HG03442 (cell line): Measurements from ENCODE around the gene WRNIP1.
"Not testable (repeated sequence)": the region's sequence is repeated elsewhere in the genome, so short reads cannot be mapped to it uniquely, and the experiment has no call there.

Source experiments
- ATAC-seq: cut with Tn5 transposase; IDR thresholded peaks from one replicate; pipeline ENCODE4 v1.9.1; 2021; ENCODE audit warnings: mild to moderate bottlenecking, moderate library complexity; ENCODE audit not compliant: unreplicated experiment

Gene WRNIP1

DNA sequence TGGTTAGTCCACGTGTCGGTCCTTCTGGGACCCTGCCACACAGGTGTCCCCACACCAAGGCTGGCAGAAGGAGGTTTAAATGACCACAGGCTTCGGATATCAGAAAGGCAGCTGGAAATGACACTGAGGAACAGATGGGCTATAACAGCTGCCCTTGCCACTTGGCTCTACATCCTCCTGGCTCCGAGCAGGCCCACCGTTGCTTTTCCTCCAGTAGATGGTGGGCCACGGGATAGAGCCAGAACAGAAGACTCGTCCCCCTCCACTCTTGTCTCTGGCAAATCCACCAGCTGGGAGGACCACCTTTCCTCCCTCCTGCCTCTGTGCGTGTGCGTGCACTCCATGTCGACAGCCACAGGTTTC is 17.6 kb downstream of the WRNIP1 start:
- no peak for ATAC-seq

DNA sequence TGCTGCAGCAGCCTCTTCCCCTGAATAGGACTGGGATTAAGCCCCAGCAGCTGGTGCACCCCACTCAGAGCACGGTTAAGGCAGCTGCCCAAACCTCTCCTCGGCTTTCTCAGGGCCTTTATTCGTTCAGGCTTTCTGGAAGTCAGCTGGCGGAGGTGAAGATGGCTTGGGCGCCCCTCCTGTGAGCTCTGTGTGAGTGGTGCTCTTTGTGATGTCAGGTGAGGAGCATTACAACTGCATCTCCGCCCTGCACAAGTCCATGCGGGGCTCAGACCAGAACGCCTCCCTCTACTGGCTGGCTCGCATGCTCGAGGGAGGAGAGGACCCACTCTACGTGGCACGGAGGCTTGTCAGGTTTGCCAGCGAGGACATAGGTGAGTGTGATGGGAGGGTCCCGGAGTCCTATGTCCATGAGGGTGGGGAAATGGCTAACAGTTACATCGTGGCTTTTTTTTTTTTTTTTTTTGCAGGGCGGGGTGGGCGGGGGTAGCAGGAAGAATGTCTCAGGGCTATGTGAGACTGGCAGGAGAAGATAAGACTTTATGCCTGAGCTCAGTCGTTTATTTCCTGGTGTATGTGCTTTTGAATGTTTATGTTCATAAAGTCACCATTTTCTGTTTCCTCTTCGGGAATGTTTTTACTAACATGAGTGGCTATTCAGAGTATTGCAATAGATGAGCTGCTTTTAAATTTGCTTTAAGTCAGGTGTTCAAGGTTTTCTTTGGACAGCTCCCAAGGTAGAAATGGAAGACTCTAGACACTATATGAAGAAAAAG is 18.2 kb downstream of the WRNIP1 start:
- ATAC-seq: no peak

- ATAC-seq: no peak
Measured at GRCh38 chr6:2784061-2784460, 18.9 kb downstream of the WRNIP1 start.

- ATAC-seq: no peak
Measured at GRCh38 chr6:2784930-2785329, 19.7 kb downstream of the WRNIP1 start.

- no peak for ATAC-seq
Measured at GRCh38 chr6:2786269-2786668, 21.1 kb downstream of the WRNIP1 start.

DNA sequence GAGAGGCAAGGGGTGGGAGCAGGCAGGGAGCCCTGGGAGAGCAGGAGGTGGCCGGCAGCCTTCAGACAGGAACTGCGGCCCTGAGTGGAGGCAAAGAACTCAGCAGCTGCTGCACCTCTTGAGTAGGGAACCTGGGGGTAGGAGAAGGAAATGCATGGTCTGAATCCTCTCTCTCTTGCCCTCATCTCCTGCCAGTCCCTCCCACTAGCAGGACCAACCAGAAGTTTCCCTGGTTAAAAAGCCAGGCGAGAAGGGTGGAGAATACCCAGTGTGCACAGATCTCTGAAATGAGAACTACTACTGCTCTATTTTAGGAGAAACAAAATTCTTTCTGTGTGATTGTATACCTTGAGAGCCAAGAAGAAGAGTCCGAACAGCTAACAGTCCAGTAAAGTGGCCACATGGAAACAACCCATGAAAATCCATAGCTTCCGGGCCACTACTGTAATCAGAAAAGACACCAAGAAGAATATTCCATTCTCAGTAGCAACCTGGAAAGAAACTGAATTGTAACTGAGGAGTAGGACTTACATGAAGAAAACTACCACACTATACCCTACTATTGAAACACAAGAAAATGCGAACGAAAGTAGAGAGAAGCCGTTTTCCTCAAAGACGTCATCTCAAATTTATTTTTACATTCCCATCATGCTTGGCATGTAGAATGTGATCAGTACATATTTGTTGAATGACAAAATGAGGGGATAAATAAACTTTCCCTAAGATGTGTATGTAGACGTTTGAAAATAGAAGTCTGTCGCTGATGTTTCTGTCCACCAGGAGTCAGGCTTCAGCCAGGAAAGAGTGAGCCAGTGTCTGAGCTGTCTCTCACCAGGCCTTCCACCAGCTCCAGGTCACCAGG is 25.6 kb downstream of the WRNIP1 start:
- ATAC-seq: peak; percentile 65

DNA sequence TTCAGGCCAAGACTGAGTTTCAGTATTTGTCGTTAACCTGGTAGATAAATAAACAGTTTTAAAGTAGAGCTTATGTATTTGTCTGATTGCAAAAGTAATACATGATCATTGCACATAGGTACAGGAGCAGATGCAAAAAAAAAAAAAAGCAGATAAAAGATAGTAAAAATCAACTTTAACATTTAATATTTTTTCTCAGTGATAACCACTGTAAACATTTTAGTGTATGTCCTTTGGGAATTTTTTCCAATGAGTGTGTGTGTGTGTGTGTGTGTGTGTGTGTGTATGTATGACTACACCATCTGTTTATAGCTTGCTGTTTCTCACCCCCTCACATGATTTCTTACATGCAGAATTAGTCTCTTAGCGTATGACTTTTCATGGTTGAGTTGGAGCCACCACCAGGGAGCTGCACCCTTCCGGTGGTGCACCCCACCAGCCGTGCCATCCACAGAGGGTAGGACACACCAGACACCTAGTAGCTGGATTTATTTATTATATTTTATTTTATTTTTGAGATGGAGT is 26.3 kb downstream of the WRNIP1 start:
- ATAC-seq: no peak

DNA sequence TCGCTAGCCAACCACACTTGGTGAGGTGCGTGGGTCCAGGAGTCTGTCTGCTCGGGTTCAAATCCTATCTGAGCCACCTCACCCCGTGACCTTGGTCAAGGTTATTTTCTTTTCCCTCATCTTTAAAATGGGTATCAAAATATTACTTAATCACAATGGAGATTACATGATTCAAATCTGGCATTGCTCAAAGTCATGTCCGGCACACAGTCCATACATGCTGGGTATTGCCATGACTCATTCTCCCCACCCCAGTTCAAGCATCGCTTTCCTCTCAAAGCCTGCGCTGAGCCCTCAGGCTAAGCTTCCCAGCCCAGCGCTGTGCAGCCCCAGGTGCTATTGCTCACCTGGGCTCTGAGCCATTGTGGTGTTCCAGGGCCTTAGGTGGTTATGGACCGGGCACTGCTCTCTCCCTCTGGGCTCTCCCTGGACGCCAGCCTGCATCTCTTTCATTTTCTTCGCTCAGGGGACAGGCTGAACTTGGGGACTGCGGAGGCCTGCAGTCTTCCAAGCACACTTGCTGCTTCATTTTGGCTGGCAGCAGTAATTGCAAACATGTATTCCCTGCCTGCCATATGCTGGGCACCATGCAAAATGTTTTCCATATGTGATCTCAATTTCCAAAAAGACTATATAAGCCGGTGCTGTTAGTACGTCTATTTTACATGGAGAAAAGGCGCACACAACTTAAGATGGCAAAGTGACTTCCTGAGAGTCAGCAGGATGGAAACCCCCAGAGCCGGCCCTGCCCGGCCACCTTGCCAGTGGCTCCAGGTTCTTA is 27.3 kb downstream of the WRNIP1 start:
- ATAC-seq: no peak

DNA sequence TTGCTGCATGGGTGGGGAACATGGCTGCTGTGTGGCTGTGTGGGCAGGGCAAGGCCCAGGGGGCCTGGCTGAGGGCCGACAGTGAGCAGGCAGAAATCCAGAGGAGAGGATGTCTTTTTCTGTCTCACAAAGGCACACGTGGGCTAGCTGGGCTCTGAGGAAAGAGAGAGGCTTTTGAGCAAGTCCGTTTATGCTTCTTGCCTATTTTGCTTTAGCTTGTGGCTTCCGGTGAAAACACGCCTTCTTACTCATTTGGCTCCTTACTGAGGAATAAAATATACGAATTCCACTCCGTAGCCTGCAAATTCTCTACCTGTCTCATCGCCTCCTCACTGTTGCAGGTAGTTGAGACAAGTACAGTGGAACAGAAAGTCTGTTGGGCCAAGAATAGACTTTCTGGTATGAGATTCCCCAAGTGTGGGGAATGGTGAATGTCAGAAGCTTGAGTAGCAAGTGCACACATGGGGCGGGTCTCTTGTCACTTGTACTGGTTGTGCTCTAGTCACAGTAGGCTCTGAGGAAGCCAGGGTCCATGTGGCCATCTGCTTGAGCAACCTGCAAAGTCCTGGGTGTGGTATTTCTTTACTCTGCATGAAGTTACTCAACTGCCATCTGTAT is 28.4 kb downstream of the WRNIP1 start:
- ATAC-seq: no peak

DNA sequence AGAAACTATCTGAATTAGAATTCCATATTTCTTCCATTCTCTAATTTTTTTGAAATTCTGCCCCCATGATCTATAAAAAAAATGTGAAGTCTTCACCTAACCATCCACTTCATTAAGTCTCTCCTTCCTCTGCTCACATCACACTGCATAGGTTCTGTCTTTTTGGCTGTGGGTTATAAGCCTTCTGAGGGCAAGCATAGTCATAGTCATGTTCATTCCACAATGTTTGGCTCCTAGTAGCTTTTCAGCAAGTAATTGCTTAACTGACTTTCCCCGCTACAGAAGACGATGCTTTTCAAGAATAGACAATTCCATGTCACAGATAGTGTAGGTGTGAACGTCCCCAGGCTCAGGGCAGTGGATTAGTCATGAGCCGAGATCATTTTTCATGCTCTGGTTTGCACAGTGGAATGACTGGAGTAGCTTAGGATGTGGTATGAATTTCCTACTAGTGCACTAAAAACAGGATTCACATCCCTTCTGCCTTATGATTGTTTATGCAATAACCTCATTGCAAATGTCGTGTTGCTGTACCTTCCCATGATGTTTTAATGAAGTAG is 29.1 kb downstream of the WRNIP1 start:
- ATAC-seq: no peak

GRCh38 chr6:2795162-2795561 is 30.0 kb downstream of the WRNIP1 start:
- ATAC-seq: no peak

DNA sequence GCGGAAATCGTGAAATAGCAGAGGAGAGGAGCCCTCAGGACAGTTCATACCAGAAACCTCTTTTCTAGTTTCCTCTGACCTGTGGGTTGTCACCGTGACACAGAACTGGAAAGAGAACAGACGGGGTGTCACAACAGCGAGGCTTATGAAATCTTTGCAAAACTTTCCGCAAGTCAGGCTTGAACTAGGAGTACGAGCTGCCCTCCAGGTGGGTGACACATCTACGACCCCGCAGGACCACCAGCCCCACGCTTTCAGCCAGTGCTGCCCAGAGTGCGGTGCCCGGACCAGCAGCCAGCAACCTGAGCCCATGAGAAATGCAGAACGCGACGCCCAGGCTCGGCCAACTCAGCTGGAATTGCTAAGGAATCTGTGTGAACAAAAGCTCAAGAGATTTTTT is 30.8 kb downstream of the WRNIP1 start:
- no peak for ATAC-seq

DNA sequence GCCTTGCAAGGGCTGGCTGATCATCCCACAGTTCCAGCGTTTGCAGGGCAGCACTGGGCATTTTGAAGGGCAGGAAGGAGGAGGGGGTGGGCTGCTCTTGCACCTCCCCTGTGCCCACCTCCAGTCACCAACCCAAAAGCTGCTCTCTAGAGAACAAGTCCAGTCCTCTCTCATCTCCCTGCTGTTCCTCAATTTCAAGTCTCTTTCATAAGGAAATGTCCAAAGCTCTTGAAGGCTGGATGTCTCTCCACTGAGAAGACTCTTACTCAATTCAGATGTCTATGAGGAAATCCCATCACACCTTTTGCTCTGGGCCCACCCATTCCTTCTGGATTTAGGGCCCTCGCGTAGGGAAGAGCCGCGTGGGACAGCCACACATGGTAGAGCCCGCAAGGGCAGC is 31.7 kb downstream of the WRNIP1 start:
- no peak for ATAC-seq

DNA sequence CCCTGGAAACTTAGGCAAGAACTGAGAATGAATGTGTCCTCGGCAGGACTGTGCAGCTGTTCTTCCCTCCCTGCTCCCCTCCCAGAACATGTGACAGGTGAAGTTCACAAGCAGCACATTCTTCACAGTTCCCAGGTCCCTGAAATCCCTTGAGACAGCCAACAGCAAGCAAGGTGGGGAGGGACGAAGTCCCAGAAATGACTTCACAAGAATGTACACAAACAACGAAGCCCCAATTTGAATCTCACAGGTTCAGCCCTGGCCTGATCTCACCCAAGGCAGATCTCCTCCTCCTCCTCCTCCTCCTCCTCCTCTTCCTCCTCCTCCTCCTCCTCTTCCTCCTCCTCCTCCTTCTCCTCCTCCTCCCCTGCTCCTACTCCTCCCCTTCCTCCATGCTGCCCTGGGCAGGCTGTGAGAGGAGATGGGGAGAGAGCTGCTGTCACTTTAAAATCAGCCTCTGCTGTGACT is 32.4 kb downstream of the WRNIP1 start:
- ATAC-seq: no peak

DNA sequence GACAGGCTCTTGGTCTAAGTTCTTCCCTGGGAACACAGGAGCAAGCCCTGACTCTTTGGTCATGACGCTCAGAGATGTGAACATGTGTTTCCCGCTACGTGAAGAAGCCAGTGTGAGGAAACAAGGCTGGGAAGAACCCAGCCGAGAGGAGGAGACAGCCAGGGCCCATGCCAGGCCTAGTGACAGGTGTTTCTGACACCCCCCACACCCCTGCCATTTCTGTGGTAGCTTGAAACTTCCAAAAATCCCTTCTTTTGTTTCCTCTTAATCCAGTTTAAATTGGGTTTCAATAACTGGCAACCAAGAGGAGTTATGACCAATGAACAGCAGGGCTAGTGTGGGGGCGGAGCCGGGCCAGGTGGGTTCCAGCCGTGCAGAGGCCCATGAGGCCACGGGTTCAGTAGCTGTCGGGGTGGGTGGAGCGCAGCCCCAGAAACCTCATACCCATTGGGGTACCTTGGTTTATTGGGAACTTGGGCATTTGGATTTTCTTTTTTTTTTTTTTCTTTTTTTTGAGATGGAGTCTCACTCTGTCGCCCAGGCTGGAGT is 33.5 kb downstream of the WRNIP1 start:
- no peak for ATAC-seq

DNA sequence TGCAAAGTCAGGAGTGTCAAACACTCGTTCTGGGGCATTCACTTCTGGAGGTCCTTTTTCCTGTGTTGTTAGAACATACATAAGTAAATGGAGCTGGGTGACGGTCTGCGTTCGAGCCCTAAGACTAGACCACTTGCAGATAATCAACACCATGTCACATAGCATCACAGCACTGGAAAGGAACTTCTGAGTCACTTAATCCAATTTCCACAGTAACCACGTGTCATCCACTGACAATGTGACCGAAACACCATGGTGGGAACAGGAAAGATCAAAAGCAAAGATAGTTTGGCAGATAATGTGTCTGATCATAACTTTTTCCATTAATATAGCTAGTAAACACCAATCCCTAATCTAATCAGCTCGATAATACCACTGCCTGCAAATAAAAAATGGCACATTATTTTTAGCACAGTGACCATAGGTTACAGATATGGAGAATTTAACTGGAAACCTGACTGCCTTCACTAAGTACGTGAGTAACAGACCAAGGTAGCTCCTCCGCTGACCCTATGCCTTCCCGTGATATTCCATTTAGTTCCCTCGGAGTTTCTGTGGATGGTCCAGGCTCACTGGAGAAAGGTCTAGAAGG is 34.8 kb downstream of the WRNIP1 start:
- no peak for ATAC-seq

- no peak for ATAC-seq
Measured at GRCh38 chr6:2800552-2801316, 35.5 kb downstream of the WRNIP1 start.

GRCh38 chr6:2801687-2802086 is 36.5 kb downstream of the WRNIP1 start:
- not testable (repeated sequence) for ATAC-seq

- ATAC-seq: no peak
Measured at GRCh38 chr6:2802521-2803060, 37.4 kb downstream of the WRNIP1 start.
